ENCODE results near the gene MRPS11. TPM values are rescaled to one million over a fixed set of nuclear protein-coding genes. Genes with fewer than 3 reads are reported as not detected.

MRPS11 gene
- total and polyA plus RNA-seq, 2 of the 8 experiments (the other 6 are each of a cell fraction or from before 2014, with no cell fraction given): 41.4 to 59.2 TPM

GRCh38 chr15:88525418-88525817 is 57.9 kb downstream of the MRPS11 start:
- Histone ChIP-seq H3K18ac (ENCODE audit: extremely low read depth, low read length) (no peak overlapping the region), H3K79me1 (ENCODE audit: low read depth, low read length) (no peaks in the 10 kb centered on the region), H3K4ac (replicated peaks; ENCODE audit: insufficient read length, low read depth, low read length) (no peak overlapping the region), H4K5ac (ENCODE audit: insufficient read length, low read depth, low read length) (no peak overlapping the region), H2AFZ (ENCODE audit: low read length) (no peak overlapping the region), H3K79me2 (ENCODE audit: control insufficient read depth in 1 of 2, insufficient read depth in 2 of 2, low read length in 2 of 2) (no peaks in the 10 kb centered on the region), H3K36me3 (ENCODE audit: control insufficient read depth in 2 of 4, insufficient read depth in 4 of 4, low read length in 3 of 4) (peaks cover 0 to 12% (median 7%) of the 10 kb centered on the region in 4 experiments; a peak in 5 of 8 replicates), H3K4me1 (replicated peaks in 1 of 4; ENCODE audit: control insufficient read depth in 3 of 4, insufficient read depth in 4 of 4, low read length in 3 of 4) (no peaks in the 10 kb centered on the region), H2BK5ac (ENCODE audit: low read depth, low read length) (no peak overlapping the region), H4K20me1 (replicated peaks in 1 of 2; ENCODE audit: control insufficient read depth in 1 of 2, insufficient read depth in 2 of 2, low read length in 2 of 2) (no peaks in the 10 kb centered on the region), H3K4me3 (ENCODE audit: extremely low read depth in 1 of 4, insufficient read depth in 2 of 4, low read depth in 3 of 4, low read length in 4 of 4) (no peak overlapping the region), H3K14ac (ENCODE audit: insufficient read length) (no peak overlapping the region), H3K56ac (replicated peaks; ENCODE audit: insufficient read length, low read depth, low read length) (no peak overlapping the region), H4K8ac (ENCODE audit: extremely low read depth, insufficient read depth, low read length) (no peak overlapping the region), H3K23ac (ENCODE audit: insufficient read length) (no peak overlapping the region), H3K9ac (replicated peaks in 1 of 4; ENCODE audit: extremely low read depth in 1 of 4, low read depth in 3 of 4, low read length in 3 of 4) (no peak overlapping the region), H2AK5ac (ENCODE audit: low read depth, low read length) (no peak overlapping the region), H4K91ac (replicated peaks; ENCODE audit: insufficient read length, low read length) (no peak overlapping the region), H2BK20ac (ENCODE audit: low read length) (no peak overlapping the region), H3K4me2 (ENCODE audit: insufficient read depth in 1 of 2, low read depth in 2 of 2, low read length in 2 of 2) (no peak overlapping the region), H2BK15ac (ENCODE audit: low read length) (no peak overlapping the region), H2BK12ac (ENCODE audit: low read depth, low read length) (no peak overlapping the region), H3K27me3 (replicated peaks in 1 of 4; ENCODE audit: control insufficient read depth in 3 of 4, extremely low read depth in 1 of 4, insufficient read depth in 3 of 4, low read length in 3 of 4) (no peaks in the 10 kb centered on the region), H3K23me2 (ENCODE audit: low read depth, low read length) (no peaks in the 10 kb centered on the region), H3K9me3 (ENCODE audit: insufficient read depth in 2 of 2, low read depth in 1 of 2, low read length in 1 of 2) (peaks cover 0 to 10% of the 10 kb centered on the region in 2 experiments; a peak in 1 of 4 replicates), H2BK120ac (replicated peaks; ENCODE audit: low read depth, low read length) (no peak overlapping the region), H3K27ac (ENCODE audit: low read depth, low read length) (no peak overlapping the region)
- FAIRE-seq (no peak), DNase-seq (ENCODE audit: low read depth in 1 of 2, low spot score in 2 of 2) (no peak)
- ChIA-PET POLR2A (ENCODE audit: partially characterized antibody) (no interaction called here), CTCF (ENCODE audit: partially characterized antibody) (no interaction called here)
- TF ChIP-seq EZH2 (IDR thresholded peaks at IDR 0.05; ENCODE audit: low read depth, low read length, severe bottlenecking) (no peak), JUN (IDR thresholded peaks at IDR 0.05; ENCODE audit: low read depth, low read length) (no peak), POU5F1 (IDR thresholded peaks at IDR 0.05; ENCODE audit: low read depth, low read length) (no peak), GTF2F1 (IDR thresholded peaks at IDR 0.05; ENCODE audit: borderline replicate concordance, low read depth, low read length) (no peak)

All from H1 (cell line).